Measurements from ENCODE around the gene ADAMTS13.

Gene ADAMTS13

GRCh38 chr9:133490865-133491655 is 68.9 kb downstream of the ADAMTS13 start:
- DNase-seq (ENCODE audit: low read depth) = no peak

- DNase-seq (ENCODE audit: low read depth) = no peak
Observed at GRCh38 chr9:133491656-133491925, 69.4 kb downstream of the ADAMTS13 start.

GRCh38 chr9:133492061-133493021 is 70.2 kb downstream of the ADAMTS13 start:
- DNase-seq (ENCODE audit: low read depth) = no peak

- DNase-seq (ENCODE audit: low read depth) = no peak
Observed at GRCh38 chr9:133493428-133493827, 71.3 kb downstream of the ADAMTS13 start.

- DNase-seq (ENCODE audit: low read depth) = no peak
Observed at GRCh38 chr9:133493845-133494540, 71.8 kb downstream of the ADAMTS13 start.

- no peak for DNase-seq (ENCODE audit: low read depth)
Observed at GRCh38 chr9:133494636-133495326, 72.6 kb downstream of the ADAMTS13 start.

- no peak for DNase-seq (ENCODE audit: low read depth)
Observed at GRCh38 chr9:133495327-133496293, 73.4 kb downstream of the ADAMTS13 start.

- no peak for DNase-seq (ENCODE audit: low read depth)
Observed at GRCh38 chr9:133496861-133497842, 75.0 kb downstream of the ADAMTS13 start.

- DNase-seq (ENCODE audit: low read depth) = no peak
Observed at GRCh38 chr9:133499132-133499891, 77.1 kb downstream of the ADAMTS13 start.

GRCh38 chr9:133499892-133500270 is 77.7 kb downstream of the ADAMTS13 start:
- DNase-seq (ENCODE audit: low read depth) = no peak

GRCh38 chr9:133502112-133502511 is 79.9 kb downstream of the ADAMTS13 start:
- no peak for DNase-seq (ENCODE audit: low read depth)

- DNase-seq (ENCODE audit: low read depth) = no peak
Observed at GRCh38 chr9:133505186-133505830, 83.1 kb downstream of the ADAMTS13 start.

- DNase-seq (ENCODE audit: low read depth) = no peak
Observed at GRCh38 chr9:133505901-133506652, 83.9 kb downstream of the ADAMTS13 start.

- no peak for DNase-seq (ENCODE audit: low read depth)
Observed at GRCh38 chr9:133506653-133507038, 84.5 kb downstream of the ADAMTS13 start.

- DNase-seq (ENCODE audit: low read depth) = no peak
Observed at GRCh38 chr9:133507246-133507965, 85.2 kb downstream of the ADAMTS13 start.

GRCh38 chr9:133508046-133508445 is 85.9 kb downstream of the ADAMTS13 start:
- no peak for DNase-seq (ENCODE audit: low read depth)

Data from CMK (cell line).